Colonic mucosa (tissue), 4 donors: ENCODE measurements around the gene AHDC1. TPM values are rescaled to one million over a fixed set of nuclear protein-coding genes. Genes with fewer than 3 reads are reported as not detected.
"Not testable (repeated sequence)": the region's sequence is repeated elsewhere in the genome, so short reads cannot be mapped to it uniquely, and the experiment has no call there.

Experiments used
- DNase-seq: peaks from one replicate; pipeline ENCODE4 v3.0.0-alpha.2; 2020
- H3K27ac ChIP-seq: fragments of 200-600 bp; one replicate; pipeline ENCODE4 v1.8.0; 2021
- H3K27me3 ChIP-seq: fragments of 200-600 bp; one replicate; pipeline ENCODE4 v1.8.0; 2021
- H3K36me3 ChIP-seq: fragments of 200-600 bp; one replicate; pipeline ENCODE4 v1.8.0; 2021
- H3K4me1 ChIP-seq: fragments of 200-600 bp; one replicate; pipeline ENCODE4 v1.8.0; 2021; ENCODE audit warnings: mild to moderate bottlenecking
- H3K4me3 ChIP-seq: fragments of 200-600 bp; one replicate; pipeline ENCODE4 v1.8.0; 2021
- H3K9ac ChIP-seq, 2 donors: one replicate each; pipeline ENCODE4 v1.7.0; 2013; ENCODE audit warnings: control low read depth in 2 of 2, low read depth in 2 of 2, low read length in 2 of 2
- H3K9me3 ChIP-seq: fragments of 200-600 bp; one replicate; pipeline ENCODE4 v1.8.0; 2021
- CTCF ChIP-seq: fragments of 200-600 bp; IDR thresholded peaks from one replicate; pipeline ENCODE4 v1.8.0; 2022; ENCODE audit warnings: antibody characterized with exemption, mild to moderate bottlenecking
- intact Hi-C: fragments of 100-400 bp; cut with DNase I; formaldehyde crosslinking; loops from one replicate; pipeline ENCODE4 v1.14.1; 2022
- total RNA-seq, 2 donors: library from RNA; stranded (reverse); fragmentation: NEBNext Ultra II Directional in 1 of 2; extraction: Animal tissue kit (Norgen Biotek cat#: 25700) in 1 of 2; gene quantifications; one replicate each; pipeline ENCODE4 v1.2.1, GENCODE V29; 2021
- donor health status: healthy.
- donor health status: DM: no; HTN: no; CAD: no.
- donor health status: DM: no; HTN: no; CAD: no.

Gene AHDC1
- total RNA-seq, 2 donors from 2014 or later, result 18.4 to 26.8 TPM

GRCh38 chr1:27543284-27543683, 60.7 kb downstream of the AHDC1 start:
- no peak for TF ChIP-seq CTCF
- H3K36me3 ChIP-seq, result no peaks in the 10 kb centered on the region
- H3K9ac ChIP-seq, result no peak overlapping the region
- H3K27me3 ChIP-seq, result no peaks in the 10 kb centered on the region
- no peak for DNase-seq
- H3K4me1 ChIP-seq, result peaks cover 16% of the 10 kb centered on the region
- intact Hi-C loops, result no loop called here
- peak overlapping the region; percentile 46 for H3K27ac ChIP-seq
- no peaks in the 10 kb centered on the region for H3K9me3 ChIP-seq
- no peak overlapping the region for H3K4me3 ChIP-seq

- no peaks in the 10 kb centered on the region for H3K27me3 ChIP-seq
- H3K9me3 ChIP-seq, result no peaks in the 10 kb centered on the region
- TF ChIP-seq CTCF, result no peak
- peaks cover 16% of the 10 kb centered on the region for H3K4me1 ChIP-seq
- no peak for DNase-seq
- no peak overlapping the region for H3K4me3 ChIP-seq
- intact Hi-C loops, result no loop called here
- no peaks in the 10 kb centered on the region for H3K36me3 ChIP-seq
- H3K9ac ChIP-seq, result peak overlapping the region in 1 of 2 donors; percentile 8
- peak overlapping the region; percentile 46 for H3K27ac ChIP-seq
Observed at GRCh38 chr1:27542463-27543273, 61.3 kb downstream of the AHDC1 start.

GRCh38 chr1:27539901-27540861, 63.8 kb downstream of the AHDC1 start:
- no peak for TF ChIP-seq CTCF
- no peak overlapping the region for H3K4me3 ChIP-seq
- no peaks in the 10 kb centered on the region for H3K9me3 ChIP-seq
- H3K27ac ChIP-seq, result peak overlapping the region; percentile 53
- peak; percentile 62 for DNase-seq
- no peak overlapping the region for H3K9ac ChIP-seq
- peaks cover 16% of the 10 kb centered on the region for H3K4me1 ChIP-seq
- H3K27me3 ChIP-seq, result no peaks in the 10 kb centered on the region
- H3K36me3 ChIP-seq, result no peaks in the 10 kb centered on the region
- intact Hi-C loops, result no loop called here

GRCh38 chr1:27538793-27539192, 65.2 kb downstream of the AHDC1 start:
- Histone ChIP-seq H3K27ac (peak overlapping the region; percentile 47), H3K27me3 (no peaks in the 10 kb centered on the region), H3K36me3 (no peaks in the 10 kb centered on the region), H3K4me3 (no peak overlapping the region), H3K9me3 (no peaks in the 10 kb centered on the region), H3K4me1 (peaks cover 16% of the 10 kb centered on the region), H3K9ac (no peak overlapping the region)
- intact Hi-C loops, result no loop called here
- TF ChIP-seq CTCF, result no peak
- no peak for DNase-seq

- H3K9ac ChIP-seq, intact Hi-C loops, H3K9me3 ChIP-seq, H3K36me3 ChIP-seq, H3K27me3 ChIP-seq, DNase-seq, H3K4me3 ChIP-seq: not testable (repeated sequence)
- H3K27ac ChIP-seq, result peak overlapping the region; percentile 47
- peaks cover 16% of the 10 kb centered on the region for H3K4me1 ChIP-seq
Observed at GRCh38 chr1:27538305-27538676, 65.7 kb downstream of the AHDC1 start.
